Sciatic nerve (tissue), 2 donors: ENCODE measurements around the gene USP24. TPM values are rescaled to one million over a fixed set of nuclear protein-coding genes. Genes with fewer than 3 reads are reported as not detected.
A peak's percentile ranks its signal among the peaks of the same experiment; 100 is the strongest.
"Not testable (repeated sequence)": the region's sequence is repeated elsewhere in the genome, so short reads cannot be mapped to it uniquely, and the experiment has no call there.

ENCODE experiments used
- ATAC-seq: fragments of 200-7000 bp; cut with Tn5 transposase; one replicate; pipeline ENCODE4 v1.9.1; 2020; ENCODE audit warnings: mild to moderate bottlenecking, moderate library complexity
- DNase-seq: peaks from one replicate; pipeline ENCODE4 v3.0.0-alpha.2; 2020; ENCODE audit warnings: low spot score
- intact Hi-C: fragments of 100-400 bp; cut with DNase I; formaldehyde crosslinking; loops from one replicate; pipeline ENCODE4 v1.14.2; 2022
- total RNA-seq: library from RNA; stranded (reverse); fragmentation: NEBNext Ultra II Directional; extraction: Animal tissue kit (Norgen Biotek cat#: 25700); gene quantifications from one replicate; pipeline ENCODE4 v1.2.1, GENCODE V29; 2021
- donor health status: DM: no; HTN: no; CAD: no.
- donor health status: DM: no; HTN: no; CAD: no.

Gene USP24
- total RNA-seq, 1 donor from 2014 or later = 57.6 TPM

DNA sequence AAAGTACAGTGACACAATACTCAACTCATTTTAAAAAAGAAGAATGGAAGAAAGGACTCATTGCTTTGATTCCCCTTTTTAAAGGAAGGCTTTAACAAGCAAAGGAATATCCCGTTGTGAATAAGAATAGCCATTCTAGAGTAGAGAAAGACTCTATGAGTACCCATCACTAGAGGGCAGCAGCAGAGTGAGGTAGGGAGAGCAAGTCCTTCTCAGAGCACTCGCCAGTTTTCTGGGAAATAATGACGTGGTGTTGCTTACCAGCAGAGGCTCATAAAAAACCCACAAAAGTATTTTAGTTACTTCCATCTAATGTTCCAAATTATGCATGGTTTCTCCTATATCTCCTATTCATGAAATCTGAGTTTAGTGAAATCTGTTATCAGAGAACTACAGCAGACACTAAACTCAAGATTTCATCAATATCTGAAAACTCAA lies 74.6 kb downstream of the USP24 start:
- intact Hi-C loops = no loop called here
- DNase-seq = peak; percentile 76
- ATAC-seq = peak; percentile 99

DNA sequence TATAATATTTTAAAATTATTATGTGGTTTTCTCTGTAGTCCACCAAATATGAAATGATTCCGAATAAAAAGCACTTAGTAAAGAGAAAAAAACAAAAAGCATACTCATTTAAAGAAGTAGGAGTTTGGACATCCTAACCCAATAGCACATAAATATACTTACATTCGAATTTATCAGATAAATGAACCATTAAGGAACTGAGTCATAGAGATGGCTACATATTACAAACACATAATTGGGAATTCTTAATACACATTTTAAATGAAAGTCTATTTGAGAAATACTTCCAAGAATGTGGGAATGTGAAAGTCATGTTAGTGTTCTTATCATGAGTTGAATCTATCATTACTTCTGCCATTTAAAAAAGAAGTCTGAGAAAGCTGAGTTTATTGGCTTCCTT lies 75.0 kb downstream of the USP24 start:
- DNase-seq = no peak
- intact Hi-C loops = no loop called here
- no peak for ATAC-seq

DNA sequence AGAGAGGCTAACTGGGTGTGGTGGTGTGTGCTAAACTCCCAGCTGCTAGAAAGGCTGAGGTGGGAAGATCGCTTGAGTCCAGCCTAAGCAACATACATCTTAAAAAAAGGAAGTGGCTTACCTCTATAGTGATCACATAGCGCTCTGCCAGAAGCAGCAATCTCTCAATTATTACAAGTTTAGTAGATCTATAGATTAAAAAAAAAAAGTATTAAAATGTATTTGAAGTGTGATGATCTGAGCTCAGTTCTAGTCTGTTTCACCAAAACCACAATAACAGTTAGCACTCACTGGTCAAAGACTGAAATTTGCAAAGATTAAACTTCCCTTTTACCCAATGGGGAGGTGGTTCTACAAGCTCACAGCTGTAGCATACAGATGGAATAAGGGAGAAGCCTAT lies 76.3 kb downstream of the USP24 start:
- ATAC-seq (no peak), DNase-seq (no peak)
- intact Hi-C loops = loop anchor here (2.0 to 10.0 kb wide), 2 partner anchors 136 to 1468 kb away; no protein-coding TSS in a partner anchor

DNA sequence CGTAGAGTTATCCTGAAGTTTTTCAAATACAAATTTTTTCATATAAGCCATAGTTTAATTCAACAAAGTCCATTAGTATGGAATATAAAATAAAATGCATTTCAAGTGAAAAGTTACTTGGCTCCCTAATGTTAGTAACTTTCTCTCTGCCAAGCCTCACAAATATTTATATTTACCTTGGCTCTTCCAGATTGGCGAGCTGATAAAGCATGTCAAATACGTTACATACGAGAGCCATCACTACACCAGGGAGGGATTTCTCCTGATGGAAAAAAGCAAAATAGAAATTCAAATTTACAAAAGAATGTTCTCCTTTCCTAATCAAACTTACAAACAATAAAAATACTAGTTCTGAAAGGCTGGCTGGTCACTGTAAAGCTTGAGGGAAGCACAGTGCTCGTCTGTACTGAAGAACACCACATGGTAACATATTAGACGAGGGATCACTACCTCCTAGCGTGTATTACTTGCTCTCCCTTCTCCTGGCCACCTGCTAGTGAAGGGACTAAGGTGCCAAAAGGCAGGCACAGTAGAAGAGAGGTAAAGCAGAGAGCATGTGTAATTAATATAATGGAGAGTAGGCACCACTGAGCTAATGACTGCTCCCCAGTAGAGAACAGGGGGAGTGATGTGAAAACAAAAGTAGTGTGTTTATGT lies 80.9 kb downstream of the USP24 start:
- no peak for ATAC-seq
- intact Hi-C loops = loop anchor here (10.0 kb wide), 1 partner anchor 141 kb away; no protein-coding TSS in a partner anchor

DNA sequence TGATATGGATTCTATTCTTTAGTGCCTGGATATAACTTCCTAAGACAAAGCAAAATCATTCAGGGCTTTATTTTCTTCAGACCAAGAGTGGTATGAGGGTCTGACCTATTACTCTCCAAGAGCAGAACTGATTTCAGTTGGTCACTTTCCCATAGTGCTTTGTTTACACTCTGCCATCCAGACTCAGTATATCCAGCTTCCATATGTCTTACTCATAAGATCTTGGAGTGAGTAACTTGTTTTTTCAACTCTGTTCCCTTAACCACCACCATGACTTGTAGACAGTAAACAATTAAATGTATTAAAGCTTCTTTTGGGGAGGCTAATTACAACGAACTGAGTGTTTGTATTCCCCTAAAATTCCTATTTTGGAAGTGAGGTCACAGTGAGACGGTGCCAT lies 83.4 kb downstream of the USP24 start:
- intact Hi-C loops = loop anchor here (10.0 kb wide), 1 partner anchor 143 kb away; no protein-coding TSS in a partner anchor

More for the DNA sequence above, 80.9 kb downstream of the USP24 start:
- no peak for DNase-seq

DNA sequence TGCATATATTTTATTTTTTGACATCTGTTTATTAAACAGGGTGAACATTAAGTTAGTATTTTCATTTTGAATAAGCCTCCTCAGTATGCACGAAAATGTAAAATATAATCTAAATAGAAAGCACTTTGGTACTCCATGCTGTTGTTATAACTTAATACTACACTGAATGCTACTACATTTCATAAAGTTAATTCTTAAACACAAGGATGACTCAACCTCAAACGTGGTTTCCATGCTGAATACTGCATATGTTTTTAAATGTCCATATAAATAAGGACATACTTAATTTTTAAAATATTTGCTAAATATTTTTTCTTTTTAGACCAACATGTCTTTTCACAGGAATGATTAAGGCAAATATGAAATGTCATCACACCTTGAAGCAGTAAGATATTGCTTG lies 83.9 kb downstream of the USP24 start:
- intact Hi-C loops = loop anchor here (10.0 kb wide), 1 partner anchor 144 kb away; no protein-coding TSS in a partner anchor
- no peak for ATAC-seq

More for the DNA sequence above, 83.4 kb downstream of the USP24 start:
- DNase-seq (no peak), ATAC-seq (no peak)

DNA sequence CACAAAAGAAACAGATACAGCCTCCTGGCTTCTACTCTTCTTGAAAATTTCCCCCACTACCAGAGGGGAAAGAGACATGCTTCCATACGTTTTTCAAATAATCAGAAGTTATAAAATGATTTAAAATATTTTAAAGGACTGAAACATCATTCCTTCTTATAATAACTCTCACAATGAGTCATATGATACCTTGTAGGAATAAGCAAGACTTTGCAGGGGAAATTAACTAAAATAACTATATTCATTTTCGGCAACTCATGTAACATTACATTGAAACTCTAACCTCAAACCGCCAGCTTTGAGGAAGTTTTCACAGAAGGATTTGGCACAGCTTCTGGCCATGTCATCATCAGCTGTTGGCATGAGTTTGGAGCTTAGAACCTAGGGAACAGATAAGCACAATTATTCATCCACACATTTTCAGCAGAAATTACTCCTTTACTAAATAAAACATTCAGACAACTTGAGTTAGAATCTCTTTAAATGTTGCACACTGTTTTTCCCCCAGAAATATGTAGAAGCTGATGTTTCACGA lies 85.9 kb downstream of the USP24 start:
- no peak for ATAC-seq
- no peak for DNase-seq
- intact Hi-C loops = no loop called here

More for the DNA sequence above, 83.9 kb downstream of the USP24 start:
- DNase-seq = no peak

DNA sequence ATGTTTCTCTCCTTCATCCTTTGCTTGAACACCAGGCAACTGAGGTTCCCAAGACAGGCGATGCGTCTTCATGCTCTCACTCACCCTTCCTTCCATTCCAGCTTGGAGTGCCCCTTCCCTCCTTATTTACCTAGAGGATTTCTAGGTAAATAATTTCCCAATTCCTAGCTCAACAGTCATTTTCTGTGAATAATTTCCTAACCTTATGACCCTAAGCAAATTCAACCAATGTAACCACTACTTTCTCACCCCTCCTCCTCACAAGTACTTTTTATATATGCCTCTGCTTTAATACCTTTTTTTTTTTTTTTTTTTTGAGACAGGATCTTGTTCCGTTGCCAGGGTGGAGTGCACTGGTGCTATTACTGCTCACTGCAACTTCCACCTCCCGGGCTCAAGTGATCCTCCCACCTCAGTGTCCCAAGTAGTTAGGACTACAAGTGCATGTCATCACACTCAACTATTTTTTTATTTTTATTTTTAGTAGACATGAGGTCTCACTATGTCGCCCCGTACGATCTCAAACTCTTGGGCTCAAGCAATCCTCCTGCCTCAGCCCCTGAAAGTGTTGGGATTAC lies 86.7 kb downstream of the USP24 start:
- ATAC-seq (no peak), DNase-seq (no peak)
- intact Hi-C loops = no loop called here

DNA sequence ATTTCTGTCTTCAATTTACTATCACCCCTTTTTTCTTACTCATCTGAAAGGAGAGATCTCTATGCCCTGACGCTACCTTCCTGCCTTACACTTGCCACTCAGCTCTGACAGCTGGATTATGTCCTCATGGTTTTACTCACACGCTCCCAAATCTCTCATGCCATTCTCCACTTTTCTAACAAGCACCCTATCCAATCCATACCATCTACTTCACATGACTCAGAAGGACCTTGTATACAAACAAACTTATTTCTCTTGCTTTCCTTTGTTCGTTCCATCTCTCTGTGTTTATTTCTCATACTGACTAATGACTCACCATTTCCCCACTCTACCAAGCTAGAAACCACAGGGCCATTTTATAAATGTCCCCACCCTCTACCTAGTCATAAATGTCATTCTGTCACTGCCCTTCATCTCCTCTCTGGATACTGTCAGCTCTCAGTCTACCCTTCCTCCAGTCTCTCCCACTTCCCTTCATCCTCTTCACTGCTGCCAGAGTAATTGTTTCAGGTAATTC lies 87.3 kb downstream of the USP24 start:
- intact Hi-C loops = no loop called here
- DNase-seq = no peak
- no peak for ATAC-seq

DNA sequence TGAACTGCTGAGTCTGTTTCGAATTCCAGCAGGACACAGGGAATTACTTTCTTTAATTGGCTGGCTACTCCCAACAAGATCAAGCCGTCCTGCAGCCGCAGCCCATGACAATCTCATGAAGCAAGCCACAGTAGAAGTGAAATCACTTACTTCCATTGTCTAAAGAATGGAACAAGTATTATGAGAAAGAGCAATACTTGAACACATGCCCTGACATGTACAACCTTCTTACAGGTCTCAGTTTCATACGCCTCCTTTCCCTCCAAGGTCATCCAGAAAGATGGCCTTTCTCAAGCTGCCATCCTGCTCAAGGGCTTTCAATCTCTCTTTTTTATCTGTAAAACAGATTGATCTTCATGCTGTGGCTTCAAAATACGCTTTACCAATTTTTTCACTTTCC lies 90.7 kb downstream of the USP24 start:
- ATAC-seq = no peak
- intact Hi-C loops = no loop called here

DNA sequence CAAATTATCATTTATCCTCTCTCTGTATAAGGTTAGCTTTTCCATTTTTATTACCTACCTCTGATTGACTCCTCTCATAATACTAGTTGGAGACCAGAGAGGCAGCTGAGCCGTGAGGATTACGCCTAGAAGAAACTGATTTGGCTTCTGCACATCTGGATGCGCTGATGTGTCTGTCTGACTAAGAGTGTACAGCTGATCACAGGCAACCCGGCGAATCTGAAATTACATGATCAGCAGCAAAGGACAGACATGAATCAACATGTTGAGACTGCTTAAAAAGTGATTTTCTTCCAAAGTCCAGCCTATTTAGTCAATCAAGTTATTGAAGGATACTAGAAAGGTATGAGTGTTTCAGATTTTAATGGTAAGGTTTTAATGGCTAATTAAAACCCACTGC lies 94.6 kb downstream of the USP24 start:
- ATAC-seq (no peak), DNase-seq (no peak)
- intact Hi-C loops = no loop called here

More for the DNA sequence above, 90.7 kb downstream of the USP24 start:
- no peak for DNase-seq

DNA sequence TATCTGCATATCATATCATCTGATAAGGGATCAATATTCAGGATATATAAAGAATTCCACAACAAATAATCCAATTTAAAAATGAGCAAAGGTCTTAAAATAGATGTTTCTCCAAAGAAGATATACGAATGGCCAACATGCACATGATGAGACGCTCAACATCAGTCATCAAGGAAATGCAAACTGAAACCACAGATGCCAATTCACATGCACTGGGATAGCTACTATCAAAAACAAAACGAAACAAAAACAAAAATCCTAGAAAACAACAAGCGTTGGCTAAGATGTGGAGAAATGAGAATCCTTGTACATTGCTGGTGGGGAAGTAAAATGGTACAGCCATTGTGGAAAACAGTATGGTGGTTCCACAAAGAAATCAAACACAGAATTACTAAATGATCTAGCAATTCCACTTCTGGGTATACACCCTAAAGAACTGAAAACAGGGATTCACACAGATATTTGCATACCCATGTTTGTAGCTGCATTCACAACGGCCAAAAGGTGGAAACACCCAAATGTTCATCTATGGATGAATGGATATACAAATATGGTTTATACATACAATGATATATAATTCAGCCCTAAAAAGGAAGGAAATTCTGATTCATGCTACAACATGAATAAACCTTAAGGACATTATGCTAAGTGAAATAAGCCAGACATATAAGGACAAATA lies 96.4 kb downstream of the USP24 start:
- intact Hi-C loops = no loop called here
- no peak for DNase-seq
- no peak for ATAC-seq

DNA sequence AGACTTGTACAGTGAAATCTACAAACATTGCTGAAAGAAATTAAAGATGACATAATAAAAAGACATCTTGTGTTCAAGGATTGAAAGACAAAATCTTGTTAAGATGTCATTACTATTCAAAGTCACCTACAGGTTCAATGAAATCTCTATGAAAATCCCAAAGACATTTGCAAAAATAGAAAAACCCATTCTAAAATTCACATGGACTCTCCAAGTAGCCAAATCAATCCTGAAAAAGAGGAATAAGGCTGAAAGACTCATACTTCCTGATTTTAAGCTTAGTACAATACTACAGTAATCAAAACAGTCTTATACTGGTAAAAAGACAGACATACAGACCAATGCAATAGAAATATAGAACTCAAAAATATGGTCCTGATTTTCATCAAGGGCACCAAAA lies 97.2 kb downstream of the USP24 start:
- ATAC-seq = no peak
- intact Hi-C loops = no loop called here
- no peak for DNase-seq

DNA sequence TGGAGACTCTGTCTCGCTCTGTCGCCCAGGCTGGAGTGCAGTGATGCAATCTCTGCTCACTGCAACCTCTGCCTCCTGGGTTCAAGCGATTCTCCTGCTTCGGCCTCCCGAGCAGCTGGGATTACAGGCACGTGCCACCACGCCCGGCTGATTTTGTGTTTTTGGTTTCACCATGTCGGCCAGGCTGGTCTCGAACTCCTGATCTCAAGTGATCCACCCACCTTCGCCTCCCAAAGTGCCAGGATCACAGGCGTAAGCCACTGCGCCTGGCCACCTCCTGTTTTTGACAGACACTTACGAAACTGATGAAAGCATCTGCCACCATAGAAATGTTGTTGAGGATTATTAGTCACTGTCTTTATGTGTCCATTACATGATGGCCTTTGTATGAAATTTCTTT lies 106.2 kb downstream of the USP24 start:
- DNase-seq, ATAC-seq, intact Hi-C loops: not testable (repeated sequence)

DNA sequence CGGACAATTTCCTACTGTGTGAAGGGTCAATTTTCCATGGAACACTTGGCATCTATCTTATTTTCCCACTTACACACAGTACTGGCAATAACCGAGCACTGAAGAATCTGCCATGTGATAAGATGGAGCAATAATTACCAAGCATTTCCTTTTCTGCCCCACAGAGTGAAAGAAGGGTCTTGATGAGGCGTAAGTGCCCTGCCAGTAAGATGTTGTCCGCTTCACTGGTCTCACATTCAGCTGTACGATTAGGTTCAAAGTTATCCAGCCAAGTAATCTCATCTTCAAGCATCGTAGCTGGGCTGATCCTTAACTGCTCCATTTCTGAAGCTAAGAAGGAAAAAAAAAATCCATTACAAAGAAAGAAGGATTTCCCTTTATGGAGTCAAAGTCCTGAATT lies 108.1 kb downstream of the USP24 start:
- intact Hi-C loops = no loop called here
- ATAC-seq (no peak), DNase-seq (no peak)

DNA sequence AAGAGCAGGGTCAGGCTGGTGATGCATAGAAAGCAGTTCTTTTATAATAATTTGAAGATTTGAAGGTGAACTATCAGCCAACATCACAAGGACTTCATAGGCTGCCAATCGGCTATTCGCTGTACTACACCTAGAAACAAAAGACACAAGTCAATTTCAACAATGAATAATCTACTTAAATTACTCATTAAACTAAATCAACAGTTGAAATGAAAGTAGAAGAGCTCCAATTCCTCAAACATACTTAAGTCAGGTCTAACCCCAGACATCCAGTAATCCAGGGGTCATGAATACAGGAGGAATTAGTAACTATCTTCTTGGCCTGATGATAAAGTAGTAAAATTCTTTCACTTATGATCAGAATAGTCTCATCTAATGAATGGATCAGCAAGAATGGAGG lies 111.3 kb downstream of the USP24 start:
- intact Hi-C loops = no loop called here
- DNase-seq (no peak), ATAC-seq (no peak)

DNA sequence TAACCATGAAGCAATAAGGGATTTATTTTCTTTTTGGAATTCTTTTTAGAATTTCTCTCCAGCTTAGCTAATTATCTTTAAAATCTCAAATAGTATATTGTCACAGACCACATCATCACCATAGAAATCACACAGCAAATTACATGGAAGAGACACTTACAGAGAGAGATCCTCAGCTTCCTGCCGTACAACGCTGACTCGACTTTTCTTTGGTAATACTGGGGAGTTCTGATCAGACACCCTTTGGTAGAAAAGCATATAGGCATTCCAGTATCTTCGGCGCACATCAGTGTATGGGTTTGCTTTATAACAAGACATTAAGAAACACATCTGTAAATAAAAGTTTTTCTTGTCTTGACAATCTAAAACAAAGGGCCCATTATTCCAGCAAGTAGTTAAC lies 120.1 kb downstream of the USP24 start:
- ATAC-seq (no peak), DNase-seq (no peak)
- intact Hi-C loops = no loop called here

DNA sequence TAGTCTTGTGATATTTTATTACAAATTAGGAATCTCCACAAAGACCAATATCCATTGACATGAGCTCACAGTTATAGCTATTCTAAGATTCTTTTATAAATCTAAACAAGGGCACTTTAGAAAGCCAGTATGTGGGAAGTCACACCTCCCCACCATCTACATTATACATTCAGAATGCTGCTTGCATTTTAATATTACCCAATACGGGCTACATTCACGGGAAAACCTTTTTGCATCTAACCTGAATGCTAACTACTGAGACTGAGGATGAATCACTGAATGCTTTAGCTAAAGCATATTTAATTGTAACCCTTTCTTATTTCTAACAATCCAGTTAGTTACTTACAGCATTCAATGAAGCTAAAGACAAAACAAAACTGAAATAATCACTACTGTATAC lies 122.7 kb downstream of the USP24 start:
- intact Hi-C loops = no loop called here
- no peak for DNase-seq
- ATAC-seq = no peak

DNA sequence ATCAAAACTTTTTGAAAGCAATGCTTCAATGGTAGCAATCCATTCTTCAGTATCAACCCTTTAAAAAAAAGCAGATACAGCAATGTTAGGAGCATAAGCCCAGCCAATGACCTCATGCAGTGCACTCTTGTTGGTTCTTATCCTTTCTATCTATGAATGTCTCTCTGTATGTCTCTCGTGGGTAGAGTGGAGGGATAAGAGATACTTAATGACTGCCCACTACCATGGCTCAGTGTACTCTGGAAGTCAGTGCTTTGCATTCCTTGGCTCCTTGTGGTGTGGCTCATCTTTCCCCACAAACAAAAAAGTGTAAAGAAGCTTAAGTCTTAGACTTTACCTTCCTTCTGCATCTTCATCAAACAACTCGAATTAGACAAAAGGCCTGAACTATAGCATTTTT lies 125.5 kb downstream of the USP24 start:
- intact Hi-C loops = no loop called here
- ATAC-seq (no peak), DNase-seq (no peak)

DNA sequence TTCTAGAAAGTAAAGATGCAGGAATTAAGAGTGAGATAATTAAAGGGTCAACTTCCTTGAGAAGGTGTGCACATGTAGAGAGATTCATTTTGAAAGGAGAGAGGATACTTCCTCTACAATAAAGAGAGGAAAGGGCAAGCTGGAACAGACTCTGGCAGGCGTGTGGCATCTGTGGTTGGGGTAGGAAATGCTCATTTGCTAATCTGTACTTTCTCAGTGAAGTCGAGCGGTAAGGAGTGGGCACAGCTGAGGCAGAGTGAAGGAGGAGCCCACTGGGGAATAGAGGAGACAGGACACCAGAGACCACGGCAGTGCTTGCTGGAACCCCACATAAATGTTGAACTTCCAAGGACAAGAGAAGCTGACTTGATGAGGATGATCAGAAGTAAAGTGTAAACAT lies 126.8 kb downstream of the USP24 start:
- intact Hi-C loops = no loop called here
- ATAC-seq = no peak
- no peak for DNase-seq
